Fibroblast of the conjunctiva (primary cell): ENCODE measurements around the gene GSX2.
"Not testable (repeated sequence)": the region's sequence is repeated elsewhere in the genome, so short reads cannot be mapped to it uniquely, and the experiment has no call there.

Source experiments
- DNase-seq: peaks from one replicate; pipeline ENCODE4 v3.0.0-alpha.2; 2010; ENCODE audit warnings: low read depth

GSX2 gene

DNA sequence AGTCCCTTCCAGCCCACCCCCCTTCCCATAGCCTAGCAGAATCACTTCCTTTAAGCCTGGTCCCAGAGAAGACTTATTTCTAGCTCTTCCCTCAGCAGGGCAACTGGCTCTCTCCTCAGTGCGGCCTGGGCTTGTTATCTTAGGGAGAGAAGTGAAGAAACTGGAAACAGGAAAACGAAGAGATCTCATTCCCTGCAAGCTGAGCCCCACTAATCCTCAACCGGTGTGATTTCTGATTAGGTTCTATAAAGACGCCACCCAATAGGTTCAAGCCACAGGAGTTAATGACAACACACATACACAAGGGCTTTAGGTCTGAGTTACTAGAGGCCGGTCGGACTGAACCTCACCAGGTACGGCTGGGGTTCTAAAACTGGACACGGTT lies 3.2 kb downstream of the GSX2 start:
- DNase-seq, result no peak

DNA sequence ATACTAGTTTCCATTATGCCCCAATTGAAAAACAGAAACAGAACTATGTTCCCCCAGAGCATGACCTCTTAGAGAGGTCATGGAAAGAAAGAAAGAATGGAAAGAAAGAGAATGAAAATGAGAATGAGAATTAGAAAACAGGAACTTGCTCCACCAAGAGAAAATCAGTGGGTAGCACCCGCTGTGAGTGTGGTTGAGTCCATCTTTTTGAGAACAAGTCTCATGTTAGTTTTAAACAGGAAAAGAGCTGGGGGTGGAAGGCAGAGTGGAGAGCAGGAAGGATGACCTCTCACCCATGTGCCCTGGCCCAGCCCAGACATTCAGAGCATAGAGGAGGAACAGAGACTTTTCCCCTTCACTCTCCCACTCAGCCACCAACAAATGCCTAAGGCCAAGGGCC lies 4.9 kb downstream of the GSX2 start:
- DNase-seq, result no peak

DNA sequence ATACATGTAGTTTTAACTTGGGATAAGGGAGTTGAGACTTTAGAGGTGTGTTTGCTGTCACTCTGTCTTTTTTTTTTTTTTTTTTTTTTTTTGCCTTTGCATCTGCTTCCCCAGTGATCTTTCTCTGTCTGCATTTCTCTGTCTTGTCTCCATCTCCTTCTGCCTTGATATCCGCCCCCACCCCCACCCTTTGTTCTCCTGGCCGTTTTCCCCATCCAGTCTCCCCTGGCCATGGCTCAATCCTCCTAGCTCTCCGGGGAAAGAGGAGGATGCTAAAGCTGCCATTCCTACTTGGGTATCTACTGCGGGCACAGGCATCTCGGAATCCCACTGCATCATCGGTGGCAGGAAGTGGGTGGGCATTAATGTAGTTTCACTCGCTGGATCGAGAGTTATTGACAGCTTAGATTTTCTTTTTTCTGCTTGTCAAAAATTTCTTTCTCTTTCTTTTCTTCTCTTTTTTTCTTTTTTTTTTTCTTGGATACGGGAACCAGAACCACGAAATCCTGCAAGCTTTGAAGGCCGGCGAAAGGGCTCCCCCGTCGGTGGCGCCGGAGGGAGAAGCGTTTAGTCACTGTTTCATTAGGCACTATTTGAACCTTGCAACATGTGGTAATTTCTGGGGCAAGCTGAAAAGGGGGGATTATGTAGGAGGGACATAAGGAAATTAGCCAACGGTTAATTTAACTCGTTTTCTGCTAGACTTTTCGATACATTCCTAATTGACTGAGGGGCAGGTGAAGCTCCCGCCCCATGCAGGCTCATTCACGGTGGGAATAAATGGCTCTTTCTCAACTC lies 8.2 kb downstream of the GSX2 start:
- no peak for DNase-seq

DNA sequence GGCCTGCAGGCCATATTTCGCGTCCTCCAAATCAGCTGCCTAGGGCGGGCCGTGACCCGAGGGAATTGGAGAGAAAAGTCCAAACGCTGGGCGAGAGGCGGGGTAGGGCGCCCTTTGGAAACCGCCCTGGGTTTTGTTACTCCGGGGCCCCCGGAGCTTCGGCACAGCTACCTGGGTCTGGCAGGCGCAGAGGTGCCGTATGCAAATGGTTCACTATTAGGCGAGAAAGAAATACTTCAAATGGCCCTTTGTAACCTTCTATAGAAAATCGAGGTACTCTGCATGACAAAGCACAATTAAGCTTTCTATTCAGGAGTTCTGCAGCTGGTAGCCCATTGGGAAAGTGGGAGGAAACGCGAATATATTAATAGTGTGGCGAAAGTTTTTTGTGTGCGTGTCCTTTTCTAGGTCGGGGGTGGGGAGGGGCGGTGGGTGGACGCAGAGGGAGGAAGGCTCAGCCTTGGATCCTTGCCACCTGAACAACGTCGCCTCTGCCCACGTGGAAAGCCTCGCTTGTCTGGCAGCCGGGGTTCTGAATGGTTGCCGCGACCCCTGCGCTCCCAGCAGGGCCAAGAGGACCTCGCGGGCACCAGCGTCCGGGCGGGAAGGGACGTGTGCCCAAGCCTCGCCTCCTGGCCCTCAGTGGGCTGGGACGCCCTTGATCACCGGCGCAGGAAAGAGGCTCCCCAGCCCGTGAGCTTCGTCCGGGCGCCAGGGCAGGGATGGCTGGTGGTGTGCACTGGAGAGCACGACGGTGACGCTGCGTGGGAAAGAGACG lies 9.5 kb downstream of the GSX2 start:
- no peak for DNase-seq

DNA sequence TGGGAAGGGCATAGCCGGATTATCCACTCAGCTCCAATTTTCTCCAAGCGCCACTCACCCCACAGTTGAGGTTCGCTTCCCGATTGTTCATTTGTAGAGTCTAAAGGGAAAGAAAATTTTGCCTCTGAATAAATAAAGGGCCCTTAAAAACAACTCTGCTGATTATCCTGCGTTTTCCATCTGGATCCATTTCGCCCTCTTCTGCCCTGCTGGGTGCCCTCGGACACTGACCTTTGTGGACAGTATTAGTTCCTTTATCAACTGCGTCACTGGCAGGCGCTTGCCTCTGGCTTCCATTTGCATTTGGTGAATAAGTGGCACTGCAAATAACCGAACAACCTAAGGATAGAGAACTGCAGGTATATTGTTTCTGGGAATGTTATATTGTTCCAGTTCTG lies 10.1 kb downstream of the GSX2 start:
- DNase-seq, result no peak

DNA sequence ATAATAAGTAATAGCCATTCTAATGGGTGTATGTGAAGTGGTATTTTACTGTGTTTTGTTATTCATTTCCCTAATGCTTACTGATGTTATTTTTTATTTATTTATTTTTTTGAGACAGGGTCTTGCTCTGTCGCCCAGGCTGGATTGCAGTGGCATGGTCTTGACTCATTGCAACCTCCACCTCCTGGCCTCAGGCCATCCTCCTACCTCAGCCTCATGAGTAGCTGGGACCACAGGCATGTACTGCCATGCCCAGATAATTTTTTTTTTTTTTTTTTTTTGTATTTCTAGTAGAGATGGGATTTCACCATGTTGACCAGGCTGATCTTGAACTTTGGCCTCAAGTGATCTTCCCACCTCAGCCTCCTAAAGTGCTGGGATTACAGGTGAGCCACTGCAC lies 13.2 kb downstream of the GSX2 start:
- DNase-seq, result not testable (repeated sequence)

DNA sequence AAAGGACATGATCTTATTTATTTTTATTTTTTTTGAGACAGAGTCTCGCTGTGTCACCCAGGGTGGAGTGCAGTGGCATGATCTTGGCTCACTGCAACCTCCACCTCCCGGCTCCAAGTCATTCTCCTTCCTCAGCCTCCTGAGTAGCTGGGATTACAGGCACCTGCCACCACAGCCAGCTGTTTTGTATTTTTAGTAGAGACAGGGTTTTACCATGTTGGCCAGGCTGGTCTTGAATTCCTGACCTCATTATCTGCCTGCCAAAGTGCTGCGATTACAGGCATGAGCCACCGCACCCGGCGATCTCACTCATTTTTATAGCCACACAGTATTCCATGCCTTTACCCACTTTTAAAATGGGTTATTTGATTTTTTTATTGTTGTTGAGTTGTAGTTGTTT lies 16.3 kb downstream of the GSX2 start:
- DNase-seq, result not testable (repeated sequence)

DNA sequence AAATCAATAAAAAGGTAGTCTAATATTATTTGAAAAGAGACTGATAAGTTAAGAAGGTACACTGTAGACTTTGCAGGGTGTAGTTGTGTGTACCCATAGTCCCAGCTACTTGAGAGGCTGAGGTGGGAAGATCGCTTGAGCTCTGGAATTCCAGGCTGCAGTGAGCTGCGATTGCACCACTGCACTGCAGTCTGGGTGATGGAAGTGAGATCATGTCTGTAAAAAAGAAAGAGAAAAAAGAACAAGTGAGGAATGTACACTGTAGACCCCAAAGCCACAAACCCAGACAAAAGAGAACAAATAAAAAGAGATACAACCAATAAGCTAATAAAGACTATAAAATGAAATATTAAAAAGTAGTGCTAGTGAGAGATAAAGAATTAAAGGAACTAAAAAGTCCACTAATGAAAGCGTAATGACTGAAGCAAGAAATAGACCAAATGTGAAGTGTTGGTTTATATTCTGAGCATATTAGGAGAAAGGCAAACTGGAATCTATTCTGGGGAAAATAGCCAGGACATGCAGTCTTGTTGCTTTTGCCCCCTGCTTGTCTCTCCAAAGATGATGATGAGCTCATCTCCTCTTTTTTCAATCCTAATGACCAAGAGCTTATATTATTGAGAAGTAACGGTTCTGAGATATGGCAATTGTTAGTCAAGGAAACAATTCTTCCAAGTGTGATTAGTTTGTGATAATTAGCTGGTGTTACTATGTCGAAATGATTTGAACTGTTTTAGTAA lies 19.1 kb downstream of the GSX2 start:
- DNase-seq, result no peak

DNA sequence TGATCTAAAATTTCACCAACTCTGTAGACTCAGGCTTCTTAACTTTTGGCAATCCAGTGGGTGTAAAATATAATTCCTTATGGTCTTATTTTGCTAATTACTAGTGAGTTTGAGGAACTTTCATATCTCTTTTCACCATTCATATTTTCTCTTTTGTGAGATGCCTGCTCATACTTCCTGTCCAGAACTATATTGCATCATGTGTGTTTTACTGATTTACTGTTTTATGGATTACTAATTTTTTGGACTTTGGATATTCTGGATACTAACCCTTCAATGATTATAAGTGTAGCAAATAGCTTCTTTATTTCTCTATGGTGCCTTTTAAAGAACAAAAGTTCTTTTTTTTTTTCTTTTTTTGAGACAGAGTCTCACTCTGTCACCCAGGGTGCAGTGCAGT lies 20.6 kb downstream of the GSX2 start:
- DNase-seq, result no peak

DNA sequence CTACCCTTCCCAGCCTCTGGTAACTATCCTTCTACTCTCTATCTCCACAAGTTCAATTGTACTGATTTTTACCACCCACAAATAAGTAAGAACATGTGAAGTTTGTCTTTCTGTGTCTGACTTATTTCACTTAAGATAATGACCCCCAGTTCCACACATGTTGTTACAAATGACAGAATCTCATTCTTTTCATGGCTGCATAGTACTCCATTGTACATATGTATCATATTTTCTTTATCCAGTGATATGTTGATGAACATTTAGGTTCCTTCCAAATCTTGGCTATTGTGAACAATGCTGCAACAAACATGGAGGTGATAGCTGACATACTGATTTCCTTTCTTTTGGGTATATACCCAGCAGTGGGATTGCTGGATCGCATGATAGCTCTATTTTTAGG lies 27.7 kb downstream of the GSX2 start:
- no peak for DNase-seq

DNA sequence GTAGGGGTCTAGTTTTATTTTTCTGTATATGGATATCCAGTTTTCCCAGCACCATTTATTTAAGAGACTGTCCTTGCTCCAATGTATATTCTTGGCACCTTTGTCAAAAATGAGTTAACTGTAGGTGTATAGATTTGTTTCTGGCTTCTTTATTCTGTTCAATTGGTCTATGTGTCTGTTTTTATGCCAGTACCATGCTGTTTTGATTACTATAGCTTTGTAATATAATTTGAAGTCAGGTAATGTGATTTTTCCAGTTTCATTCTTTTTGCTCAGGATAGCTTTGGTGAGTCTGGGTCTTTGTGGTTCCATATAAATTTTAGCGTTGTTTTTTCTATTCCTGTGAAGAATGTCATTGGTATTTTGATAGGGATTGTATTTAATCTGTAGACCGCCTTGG lies 28.7 kb downstream of the GSX2 start:
- not testable (repeated sequence) for DNase-seq

DNA sequence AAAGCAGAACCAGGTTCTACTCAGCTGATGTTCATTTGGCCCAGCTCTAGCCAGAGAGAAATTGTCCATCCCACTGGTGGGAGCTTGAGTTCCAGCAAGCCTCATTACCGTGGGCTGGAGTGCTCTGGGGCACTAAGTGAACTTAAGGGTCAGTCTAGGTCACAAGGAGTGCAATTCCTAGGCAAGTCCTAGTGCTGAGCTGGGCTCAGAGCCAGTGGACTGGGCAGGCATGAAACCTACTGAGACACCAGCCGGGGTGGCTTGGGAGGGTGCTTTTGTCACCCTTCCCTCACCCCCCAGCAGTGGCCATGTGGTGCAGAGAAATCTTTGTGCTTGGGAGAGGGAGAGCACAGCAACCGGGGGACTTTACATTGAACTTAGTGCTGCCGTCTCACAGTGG lies 39.4 kb downstream of the GSX2 start:
- DNase-seq, result no peak

DNA sequence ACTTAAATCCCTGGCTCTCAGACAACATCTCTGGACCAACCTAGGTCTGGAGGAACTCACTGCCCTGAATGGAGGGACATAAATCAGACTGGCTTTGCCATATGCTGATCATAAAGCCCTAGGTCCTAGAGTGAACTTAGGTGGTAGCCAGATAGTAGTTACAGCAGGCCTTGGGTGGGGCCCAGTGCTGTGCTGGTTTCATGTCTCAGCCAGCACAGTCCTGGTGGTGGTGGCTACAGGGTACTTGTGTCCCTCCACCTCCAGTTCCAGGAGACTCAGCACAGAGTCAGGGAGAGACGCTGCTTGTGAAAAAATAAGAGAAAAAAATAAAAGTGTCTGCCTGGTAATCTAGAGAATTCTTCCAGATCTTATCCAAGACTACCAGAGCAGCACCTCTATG lies 40.3 kb downstream of the GSX2 start:
- no peak for DNase-seq

DNA sequence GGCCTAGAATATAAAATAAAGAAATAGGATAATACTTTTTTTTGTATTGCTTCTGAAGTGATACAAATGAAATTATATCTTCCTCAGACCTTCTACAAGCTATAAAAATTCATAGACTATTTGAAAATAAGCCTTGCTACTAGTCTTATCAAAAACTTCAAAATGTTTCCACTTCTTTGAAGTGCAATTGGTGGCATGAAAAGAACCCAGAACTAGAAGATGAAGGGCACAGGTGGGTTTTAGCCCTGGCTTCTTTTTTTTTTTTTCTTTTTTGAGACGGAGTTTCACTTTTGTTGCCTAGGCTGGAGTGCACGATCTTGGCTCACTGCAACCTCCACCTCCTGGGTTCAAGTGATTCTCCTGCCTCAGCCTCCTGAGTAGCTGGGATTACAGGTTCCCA lies 44.2 kb downstream of the GSX2 start:
- DNase-seq, result no peak

DNA sequence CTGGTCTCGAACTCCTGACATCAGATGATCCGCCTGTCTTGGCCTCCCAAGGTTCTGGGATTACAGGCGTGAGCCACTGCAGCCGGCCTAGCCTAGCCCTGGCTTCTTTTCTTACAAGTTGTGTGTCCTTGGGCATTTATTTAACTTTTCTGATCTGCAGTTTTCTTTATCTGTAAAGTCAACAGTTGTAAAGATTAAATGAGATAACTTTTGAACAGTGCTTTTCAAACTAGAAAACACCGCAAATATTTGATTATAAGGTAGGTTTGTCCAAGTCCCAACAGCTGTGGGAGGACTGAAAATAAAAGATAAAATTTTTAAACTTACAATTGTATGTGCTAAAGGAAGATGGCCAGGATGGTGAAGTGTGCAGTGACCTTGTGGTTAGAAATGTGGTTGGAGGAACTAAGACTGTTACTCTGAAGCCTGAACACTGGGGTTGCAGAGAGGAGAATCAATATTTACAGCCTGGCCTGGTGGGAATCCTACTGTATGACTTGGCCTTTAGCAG lies 44.8 kb downstream of the GSX2 start:
- no peak for DNase-seq

DNA sequence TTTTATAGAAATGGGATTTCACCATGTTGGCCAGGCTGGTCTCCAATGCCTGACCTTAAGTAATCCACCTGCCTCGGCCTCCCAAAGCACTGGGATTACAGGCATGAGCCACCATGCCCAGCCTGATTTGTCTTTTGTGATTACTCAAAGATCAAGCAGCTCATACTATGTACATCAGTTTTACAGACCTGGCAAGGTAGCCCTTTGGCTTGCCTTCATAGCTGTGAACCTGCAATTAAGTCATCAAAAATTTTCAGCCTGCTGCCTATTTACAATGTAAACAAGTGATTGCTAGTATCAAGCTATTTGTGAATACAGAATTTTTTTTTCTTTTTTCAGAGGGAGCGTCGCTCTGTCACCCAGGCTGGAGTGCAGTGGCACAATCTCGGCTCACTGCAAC lies 46.2 kb downstream of the GSX2 start:
- no peak for DNase-seq

DNA sequence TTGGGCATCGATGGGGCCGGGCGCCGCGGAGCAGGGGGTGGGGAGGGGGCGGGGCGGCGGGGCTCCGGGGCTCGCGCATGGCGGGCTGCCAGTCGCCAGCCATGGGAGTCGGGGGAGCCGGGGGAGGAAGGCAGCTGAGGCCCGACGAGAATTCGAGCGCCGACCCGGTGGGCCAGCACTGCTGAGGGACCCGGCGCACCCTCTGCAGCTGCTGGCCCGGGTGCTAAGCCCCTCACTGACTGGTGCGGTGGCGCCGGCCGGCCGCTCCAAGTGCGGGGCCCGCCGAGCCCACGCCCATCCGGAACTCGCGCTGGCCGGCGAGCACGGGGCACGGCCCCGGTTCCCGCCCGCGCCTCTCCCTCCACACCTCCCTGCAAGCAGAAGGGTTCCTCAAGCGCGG lies 49.4 kb downstream of the GSX2 start:
- DNase-seq, result no peak
